ENCODE results near the gene GLRA2. TPM values are rescaled to one million over a fixed set of nuclear protein-coding genes. Genes with fewer than 3 reads are reported as not detected.

The GLRA2 gene
- total and polyA plus RNA-seq, 10 of the 15 experiments (the other 5 are each of a cell fraction or from before 2014, with no cell fraction given), result 0.01 TPM; not detected in 9

DNA sequence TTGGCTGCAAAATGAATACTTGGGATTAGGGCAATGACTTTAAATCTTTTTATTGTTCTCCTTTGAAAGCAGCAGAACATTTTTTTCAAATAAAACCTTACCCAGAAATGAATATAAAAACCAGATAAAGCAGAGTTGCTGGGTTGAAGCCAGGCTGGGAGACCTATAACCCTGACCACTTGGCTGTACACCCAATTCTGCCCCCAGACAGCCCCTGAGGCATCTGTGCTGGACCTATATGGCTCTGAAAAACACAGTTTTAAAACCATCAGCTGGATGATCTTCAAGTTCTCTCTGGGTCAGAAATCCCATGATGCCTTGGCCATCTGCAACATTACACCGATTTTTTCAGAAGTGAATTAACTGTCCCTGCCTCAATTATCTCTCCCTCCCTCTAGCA, 23.7 kb upstream of the GLRA2 start:
- Histone ChIP-seq H3K9me3 (replicated peaks; ENCODE audit: control insufficient read depth, insufficient read depth, low read length) (no peaks in the 10 kb centered on the region), H3K4me1 (ENCODE audit: control insufficient read depth, insufficient read depth, low read length) (no peaks in the 10 kb centered on the region), H3K27me3 (replicated peaks in 1 of 2; ENCODE audit: control insufficient read depth in 2 of 2, insufficient read depth in 2 of 2, low read length in 1 of 2) (no peaks in the 10 kb centered on the region), H2AFZ (ENCODE audit: control insufficient read depth, low read depth, low read length) (no peak overlapping the region), H3K9ac (ENCODE audit: control insufficient read depth, insufficient read depth, low read length) (no peak overlapping the region), H3K36me3 (ENCODE audit: control insufficient read depth in 2 of 2, insufficient read depth in 2 of 2, low read length in 1 of 2) (no peaks in the 10 kb centered on the region), H3K4me2 (ENCODE audit: control insufficient read depth, insufficient read depth) (no peak overlapping the region), H3K79me2 (ENCODE audit: control insufficient read depth, insufficient read depth, low read length) (no peaks in the 10 kb centered on the region), H3K4me3 (no peak overlapping the region), H4K20me1 (ENCODE audit: control insufficient read depth, insufficient read depth) (no peaks in the 10 kb centered on the region), H3K27ac (ENCODE audit: control insufficient read depth, insufficient read depth) (no peak overlapping the region)
- no peak for DNase-seq (ENCODE audit: low read depth, low spot score)
- WGBS (ENCODE audit: insufficient coverage, insufficient replicate concordance, low lambda C conversion rate, missing lambda C conversion rate), result 6% methylated on average over 1 of the region's 1 CpG
- FAIRE-seq, result no peak
- intact Hi-C loops (cut with micrococcal nuclease; ENCODE audit: unreplicated experiment) (no loop called here), in situ Hi-C loops (cut with MboI) (no loop called here)
- BruUV-seq (replicated peaks), result no TSS peak
- no peak for ATAC-seq
- no peak for TF ChIP-seq EZH2 (IDR thresholded peaks at IDR 0.05; ENCODE audit: borderline replicate concordance, control insufficient read depth, low read depth, low read length)
- TF ChIP-seq IKZF2 (IDR thresholded peaks at IDR 0.05), result no peak
- TF ChIP-seq CREB1 (IDR thresholded peaks at IDR 0.05; ENCODE audit: low read depth), result no peak
- TF ChIP-seq PML (IDR thresholded peaks at IDR 0.05; ENCODE audit: low read length), result no peak
- TF ChIP-seq RFX5 (IDR thresholded peaks at IDR 0.05; ENCODE audit: low read depth, low read length), result no peak
- TF ChIP-seq, protein P1, sequence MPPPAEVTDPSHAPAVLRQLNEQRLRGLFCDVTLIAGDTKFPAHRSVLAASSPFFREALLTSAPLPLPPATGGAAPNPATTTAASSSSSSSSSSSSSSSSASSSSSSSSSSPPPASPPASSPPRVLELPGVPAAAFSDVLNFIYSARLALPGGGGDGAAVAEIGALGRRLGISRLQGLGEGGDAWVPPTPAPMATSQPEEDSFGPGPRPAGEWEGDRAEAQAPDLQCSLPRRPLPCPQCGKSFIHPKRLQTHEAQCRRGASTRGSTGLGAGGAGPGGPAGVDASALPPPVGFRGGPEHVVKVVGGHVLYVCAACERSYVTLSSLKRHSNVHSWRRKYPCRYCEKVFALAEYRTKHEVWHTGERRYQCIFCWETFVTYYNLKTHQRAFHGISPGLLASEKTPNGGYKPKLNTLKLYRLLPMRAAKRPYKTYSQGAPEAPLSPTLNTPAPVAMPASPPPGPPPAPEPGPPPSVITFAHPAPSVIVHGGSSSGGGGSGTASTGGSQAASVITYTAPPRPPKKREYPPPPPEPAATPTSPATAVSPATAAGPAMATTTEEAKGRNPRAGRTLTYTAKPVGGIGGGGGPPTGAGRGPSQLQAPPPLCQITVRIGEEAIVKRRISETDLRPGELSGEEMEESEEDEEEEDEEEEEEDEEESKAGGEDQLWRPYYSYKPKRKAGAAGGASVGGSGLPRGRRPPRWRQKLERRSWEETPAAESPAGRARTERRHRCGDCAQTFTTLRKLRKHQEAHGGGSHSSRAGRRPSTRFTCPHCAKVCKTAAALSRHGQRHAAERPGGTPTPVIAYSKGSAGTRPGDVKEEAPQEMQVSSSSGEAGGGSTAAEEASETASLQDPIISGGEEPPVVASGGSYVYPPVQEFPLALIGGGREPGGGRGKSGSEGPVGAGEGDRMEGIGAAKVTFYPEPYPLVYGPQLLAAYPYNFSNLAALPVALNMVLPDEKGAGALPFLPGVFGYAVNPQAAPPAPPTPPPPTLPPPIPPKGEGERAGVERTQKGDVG (CRISPR knock-in tag; IDR thresholded peaks at IDR 0.05), result no peak
- TF ChIP-seq, protein P2, sequence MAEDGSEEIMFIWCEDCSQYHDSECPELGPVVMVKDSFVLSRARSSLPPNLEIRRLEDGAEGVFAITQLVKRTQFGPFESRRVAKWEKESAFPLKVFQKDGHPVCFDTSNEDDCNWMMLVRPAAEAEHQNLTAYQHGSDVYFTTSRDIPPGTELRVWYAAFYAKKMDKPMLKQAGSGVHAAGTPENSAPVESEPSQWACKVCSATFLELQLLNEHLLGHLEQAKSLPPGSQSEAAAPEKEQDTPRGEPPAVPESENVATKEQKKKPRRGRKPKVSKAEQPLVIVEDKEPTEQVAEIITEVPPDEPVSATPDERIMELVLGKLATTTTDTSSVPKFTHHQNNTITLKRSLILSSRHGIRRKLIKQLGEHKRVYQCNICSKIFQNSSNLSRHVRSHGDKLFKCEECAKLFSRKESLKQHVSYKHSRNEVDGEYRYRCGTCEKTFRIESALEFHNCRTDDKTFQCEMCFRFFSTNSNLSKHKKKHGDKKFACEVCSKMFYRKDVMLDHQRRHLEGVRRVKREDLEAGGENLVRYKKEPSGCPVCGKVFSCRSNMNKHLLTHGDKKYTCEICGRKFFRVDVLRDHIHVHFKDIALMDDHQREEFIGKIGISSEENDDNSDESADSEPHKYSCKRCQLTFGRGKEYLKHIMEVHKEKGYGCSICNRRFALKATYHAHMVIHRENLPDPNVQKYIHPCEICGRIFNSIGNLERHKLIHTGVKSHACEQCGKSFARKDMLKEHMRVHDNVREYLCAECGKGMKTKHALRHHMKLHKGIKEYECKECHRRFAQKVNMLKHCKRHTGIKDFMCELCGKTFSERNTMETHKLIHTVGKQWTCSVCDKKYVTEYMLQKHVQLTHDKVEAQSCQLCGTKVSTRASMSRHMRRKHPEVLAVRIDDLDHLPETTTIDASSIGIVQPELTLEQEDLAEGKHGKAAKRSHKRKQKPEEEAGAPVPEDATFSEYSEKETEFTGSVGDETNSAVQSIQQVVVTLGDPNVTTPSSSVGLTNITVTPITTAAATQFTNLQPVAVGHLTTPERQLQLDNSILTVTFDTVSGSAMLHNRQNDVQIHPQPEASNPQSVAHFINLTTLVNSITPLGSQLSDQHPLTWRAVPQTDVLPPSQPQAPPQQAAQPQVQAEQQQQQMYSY (CRISPR knock-in tag; IDR thresholded peaks at IDR 0.05), result no peak
- no peak for TF ChIP-seq CBX3 (IDR thresholded peaks at IDR 0.05; ENCODE audit: borderline replicate concordance, low read depth)
- TF ChIP-seq, protein P3, sequence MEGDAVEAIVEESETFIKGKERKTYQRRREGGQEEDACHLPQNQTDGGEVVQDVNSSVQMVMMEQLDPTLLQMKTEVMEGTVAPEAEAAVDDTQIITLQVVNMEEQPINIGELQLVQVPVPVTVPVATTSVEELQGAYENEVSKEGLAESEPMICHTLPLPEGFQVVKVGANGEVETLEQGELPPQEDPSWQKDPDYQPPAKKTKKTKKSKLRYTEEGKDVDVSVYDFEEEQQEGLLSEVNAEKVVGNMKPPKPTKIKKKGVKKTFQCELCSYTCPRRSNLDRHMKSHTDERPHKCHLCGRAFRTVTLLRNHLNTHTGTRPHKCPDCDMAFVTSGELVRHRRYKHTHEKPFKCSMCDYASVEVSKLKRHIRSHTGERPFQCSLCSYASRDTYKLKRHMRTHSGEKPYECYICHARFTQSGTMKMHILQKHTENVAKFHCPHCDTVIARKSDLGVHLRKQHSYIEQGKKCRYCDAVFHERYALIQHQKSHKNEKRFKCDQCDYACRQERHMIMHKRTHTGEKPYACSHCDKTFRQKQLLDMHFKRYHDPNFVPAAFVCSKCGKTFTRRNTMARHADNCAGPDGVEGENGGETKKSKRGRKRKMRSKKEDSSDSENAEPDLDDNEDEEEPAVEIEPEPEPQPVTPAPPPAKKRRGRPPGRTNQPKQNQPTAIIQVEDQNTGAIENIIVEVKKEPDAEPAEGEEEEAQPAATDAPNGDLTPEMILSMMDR (IDR thresholded peaks at IDR 0.05 in 2 of 3, conservative IDR thresholded peaks at IDR 0.05 in 1 of 3; ENCODE audit: control insufficient read depth in 2 of 3, extremely low read depth in 1 of 3, insufficient read depth in 1 of 3, low read depth in 3 of 3, low read length in 3 of 3), result no peak
- no peak for TF ChIP-seq YY1 (IDR thresholded peaks at IDR 0.05; ENCODE audit: low read depth, low read length)
- no peak for TF ChIP-seq ZBED1 (IDR thresholded peaks at IDR 0.05; ENCODE audit: borderline replicate concordance)
- no peak for TF ChIP-seq ZSCAN29 (IDR thresholded peaks at IDR 0.05)
- TF ChIP-seq SMARCA5 (IDR thresholded peaks at IDR 0.05), result no peak
- TF ChIP-seq CBFB (IDR thresholded peaks at IDR 0.05; ENCODE audit: low read depth), result no peak
- TF ChIP-seq SMAD1 (IDR thresholded peaks at IDR 0.05; ENCODE audit: low read depth, partially characterized antibody), result no peak
- no peak for TF ChIP-seq NR2C1 (IDR thresholded peaks at IDR 0.05)
- TF ChIP-seq MXI1 (IDR thresholded peaks at IDR 0.05; ENCODE audit: low read depth, low read length), result no peak
- POLR2A ChIA-PET, result no interaction called here
- CTCF ChIA-PET, result no interaction called here
- SMC1A ChIA-PET (ENCODE audit: uncharacterized antibody, unreplicated experiment), result interaction anchor here (1.4 kb wide), 1 partner anchor 10 kb away, joined by 3 read pairs; no protein-coding TSS in a partner anchor
- RAD21 ChIA-PET (ENCODE audit: unreplicated experiment), result no interaction called here
